ENCODE results near the gene ANKRD31. TPM values are rescaled to one million over a fixed set of nuclear protein-coding genes. Genes with fewer than 3 reads are reported as not detected.

ANKRD31 gene
- total RNA-seq, 4 donors from 2014 or later, result 0.16 TPM; not detected in 3

- Histone ChIP-seq H3K4me1 (peaks cover 11 to 40% (median 33%) of the 10 kb centered on the region in 4 donors), H3K27ac (peak overlapping the region; percentile 78 to 95 (median 90)), H3K27me3 (no peaks in the 10 kb centered on the region), H3K36me3 (no peaks in the 10 kb centered on the region), H3K9me3 (no peaks in the 10 kb centered on the region), H3K4me3 (peak overlapping the region; percentile 70 to 93 (median 89))
- WGBS, 2 donors (ENCODE audit: low coverage in 1 of 2), result 24 to 32% methylated on average over 17 to 28 of the region's 28 CpGs
- in situ Hi-C loops (cut with MboI; ENCODE audit: low pct_ligation_motif_present in 1 of 4, low pct_unique_long_range_greater_than_20kb in 1 of 4, low sequenced_read_pairs in 3 of 4) (no loop called here), intact Hi-C loops (cut with DNase I; ENCODE audit: low total_unique reads) (loop anchor here (10.0 kb wide), 1 partner anchor 620 kb away; no protein-coding TSS in a partner anchor)
- DNase-seq, result peak; percentile 17
- TF ChIP-seq CTCF (IDR thresholded peaks at IDR 0.05) (no peak), POLR2A (IDR thresholded peaks at IDR 0.05) (no peak)
These were observed 182.3 kb downstream of the ANKRD31 start for GRCh38 chr5:75054134-75054930.

GRCh38 chr5:75053304-75054133 lies 183.2 kb downstream of the ANKRD31 start:
- TF ChIP-seq POLR2AphosphoS5 (IDR thresholded peaks at IDR 0.05), result peak; percentile 26 to 72 (median 35)
- peak; percentile 69 for TF ChIP-seq POLR2A (IDR thresholded peaks at IDR 0.05)
- no peak for TF ChIP-seq EP300 (IDR thresholded peaks at IDR 0.05; ENCODE audit: low read depth)
- TF ChIP-seq CTCF (IDR thresholded peaks at IDR 0.05), result peak in 1 of 5 experiments; percentile 13
- Histone ChIP-seq H3K4me3 (peak overlapping the region; percentile 70 to 93 (median 89)), H3K27ac (peak overlapping the region; percentile 78 to 95 (median 90)), H3K9me3 (no peaks in the 10 kb centered on the region), H3K36me3 (no peaks in the 10 kb centered on the region), H3K27me3 (no peaks in the 10 kb centered on the region), H3K4me1 (peaks cover 11 to 40% (median 34%) of the 10 kb centered on the region in 4 donors)
- peak; percentile 63 for DNase-seq
- in situ Hi-C loops (cut with MboI; ENCODE audit: low pct_ligation_motif_present in 1 of 4, low pct_unique_long_range_greater_than_20kb in 1 of 4, low sequenced_read_pairs in 3 of 4), result no loop called here
- WGBS, 2 donors (ENCODE audit: low coverage in 1 of 2), result 6 to 7% methylated on average over 3 to 53 of the region's 95 CpGs
- intact Hi-C loops (cut with DNase I; ENCODE audit: low total_unique reads), result loop anchor here (10.0 kb wide), 1 partner anchor 621 kb away; no protein-coding TSS in a partner anchor

GRCh38 chr5:75053054-75053303 lies 183.7 kb downstream of the ANKRD31 start:
- WGBS, 2 donors (ENCODE audit: low coverage in 1 of 2), result 0% methylated on average over 7 of the region's 40 CpGs; no CpG with 5 or more reads in 1 of the 2 donors
- intact Hi-C loops (cut with DNase I; ENCODE audit: low total_unique reads), result loop anchor here (10.0 kb wide), 1 partner anchor 622 kb away; no protein-coding TSS in a partner anchor

More at GRCh38 chr5:75053054-75053303, 183.7 kb downstream of the ANKRD31 start:
- peak overlapping the region; percentile 70 to 93 (median 89) for H3K4me3 ChIP-seq
- no peaks in the 10 kb centered on the region for H3K27me3 ChIP-seq
- H3K9me3 ChIP-seq, result no peaks in the 10 kb centered on the region
- no peak for TF ChIP-seq POLR2AphosphoS5 (IDR thresholded peaks at IDR 0.05)
- TF ChIP-seq CTCF (IDR thresholded peaks at IDR 0.05), result no peak
- TF ChIP-seq EP300 (IDR thresholded peaks at IDR 0.05; ENCODE audit: low read depth), result no peak
- TF ChIP-seq POLR2A (IDR thresholded peaks at IDR 0.05), result no peak
- H3K36me3 ChIP-seq, result no peaks in the 10 kb centered on the region
- peak overlapping the region; percentile 78 to 95 (median 90) for H3K27ac ChIP-seq
- no peak for DNase-seq
- in situ Hi-C loops (cut with MboI; ENCODE audit: low pct_ligation_motif_present in 1 of 4, low pct_unique_long_range_greater_than_20kb in 1 of 4, low sequenced_read_pairs in 3 of 4), result no loop called here
- peaks cover 11 to 40% (median 34%) of the 10 kb centered on the region in 4 donors for H3K4me1 ChIP-seq
